ENCODE measurements around the gene RAP1GAP2. TPM values are rescaled to one million over a fixed set of nuclear protein-coding genes. Genes with fewer than 3 reads are reported as not detected.

The RAP1GAP2 gene
- total RNA-seq, 4 donors from 2014 or later = 0.85 to 2.4 (median 1.5) TPM

- peak overlapping the region; percentile 32 to 52 (median 40) for H3K4me3 ChIP-seq
- in situ Hi-C loops (cut with MboI; ENCODE audit: low sequenced_read_pairs in 4 of 4) (no loop called here), intact Hi-C loops (cut with DNase I; ENCODE audit: low total_unique reads) (loop anchor here (1.0 kb wide), 1 partner anchor 21 kb away; no protein-coding TSS in a partner anchor)
- ATAC-seq (peak; percentile 89 to 96), DNase-seq (peak; percentile 89 to 95)
- H3K9me3 ChIP-seq = no peaks in the 10 kb centered on the region
- TF ChIP-seq, protein P1, sequence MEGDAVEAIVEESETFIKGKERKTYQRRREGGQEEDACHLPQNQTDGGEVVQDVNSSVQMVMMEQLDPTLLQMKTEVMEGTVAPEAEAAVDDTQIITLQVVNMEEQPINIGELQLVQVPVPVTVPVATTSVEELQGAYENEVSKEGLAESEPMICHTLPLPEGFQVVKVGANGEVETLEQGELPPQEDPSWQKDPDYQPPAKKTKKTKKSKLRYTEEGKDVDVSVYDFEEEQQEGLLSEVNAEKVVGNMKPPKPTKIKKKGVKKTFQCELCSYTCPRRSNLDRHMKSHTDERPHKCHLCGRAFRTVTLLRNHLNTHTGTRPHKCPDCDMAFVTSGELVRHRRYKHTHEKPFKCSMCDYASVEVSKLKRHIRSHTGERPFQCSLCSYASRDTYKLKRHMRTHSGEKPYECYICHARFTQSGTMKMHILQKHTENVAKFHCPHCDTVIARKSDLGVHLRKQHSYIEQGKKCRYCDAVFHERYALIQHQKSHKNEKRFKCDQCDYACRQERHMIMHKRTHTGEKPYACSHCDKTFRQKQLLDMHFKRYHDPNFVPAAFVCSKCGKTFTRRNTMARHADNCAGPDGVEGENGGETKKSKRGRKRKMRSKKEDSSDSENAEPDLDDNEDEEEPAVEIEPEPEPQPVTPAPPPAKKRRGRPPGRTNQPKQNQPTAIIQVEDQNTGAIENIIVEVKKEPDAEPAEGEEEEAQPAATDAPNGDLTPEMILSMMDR (IDR thresholded peaks at IDR 0.05 in 4 of 5, conservative IDR thresholded peaks at IDR 0.05 in 1 of 5) = no peak
- TF ChIP-seq POLR2A (IDR thresholded peaks at IDR 0.05) = peak; percentile 32 to 40
- H3K36me3 ChIP-seq = no peaks in the 10 kb centered on the region
- H3K27ac ChIP-seq = peak overlapping the region; percentile 71 to 79 (median 75)
- H3K27me3 ChIP-seq = no peaks in the 10 kb centered on the region
- H3K4me1 ChIP-seq = peaks cover 18 to 20% of the 10 kb centered on the region in 2 donors
These were observed 208.0 kb downstream of the RAP1GAP2 start for GRCh38 chr17:3004150-3004801.

DNA sequence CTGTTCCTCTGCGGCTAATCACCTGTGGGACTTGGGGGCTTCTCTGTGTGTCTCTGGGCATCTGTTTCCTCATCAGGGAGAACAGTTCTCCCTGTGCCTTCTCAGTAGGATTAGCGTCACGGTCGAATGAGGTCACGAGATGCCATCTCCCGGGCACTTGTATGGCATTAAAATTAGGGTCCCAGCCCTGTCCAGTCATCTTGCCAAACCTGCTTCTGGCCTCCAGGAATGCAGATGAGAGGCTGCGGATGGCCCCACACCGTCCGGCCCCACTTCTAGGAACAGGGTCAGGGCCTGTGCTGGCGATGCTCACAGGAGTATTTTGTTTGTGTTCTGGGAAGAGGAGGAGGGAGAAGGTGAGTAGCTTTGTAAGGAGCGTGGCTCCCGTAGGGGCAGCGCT, 208.7 kb downstream of the RAP1GAP2 start:
- Histone ChIP-seq H3K4me3 (peak overlapping the region in 3 of 4 donors; percentile 38 to 52 (median 43)), H3K27ac (peak overlapping the region; percentile 71 to 79 (median 75)), H3K4me1 (peaks cover 18 to 20% of the 10 kb centered on the region in 2 donors), H3K36me3 (no peaks in the 10 kb centered on the region), H3K27me3 (no peaks in the 10 kb centered on the region), H3K9me3 (no peaks in the 10 kb centered on the region)
- DNase-seq (no peak), ATAC-seq (peak in 1 of 2 donors; percentile 39)
- in situ Hi-C loops (cut with MboI; ENCODE audit: low sequenced_read_pairs in 4 of 4) (no loop called here), intact Hi-C loops (cut with DNase I; ENCODE audit: low total_unique reads) (loop anchor here (1.0 kb wide), 1 partner anchor 22 kb away; no protein-coding TSS in a partner anchor)
- TF ChIP-seq, protein P1 (IDR thresholded peaks at IDR 0.05 in 4 of 5, conservative IDR thresholded peaks at IDR 0.05 in 1 of 5) = no peak
- no peak for TF ChIP-seq POLR2A (IDR thresholded peaks at IDR 0.05)

- ATAC-seq (no peak), DNase-seq (no peak)
- H3K4me3 ChIP-seq = no peak overlapping the region
- peaks cover 18 to 20% of the 10 kb centered on the region in 2 donors for H3K4me1 ChIP-seq
- in situ Hi-C loops (cut with MboI; ENCODE audit: low sequenced_read_pairs in 4 of 4) = no loop called here
- no peak overlapping the region for H3K27ac ChIP-seq
- H3K9me3 ChIP-seq = no peaks in the 10 kb centered on the region
- no peaks in the 10 kb centered on the region for H3K27me3 ChIP-seq
- H3K36me3 ChIP-seq = no peaks in the 10 kb centered on the region
- intact Hi-C loops (cut with DNase I; ENCODE audit: low total_unique reads) = no loop called here
- TF ChIP-seq, protein P1 (IDR thresholded peaks at IDR 0.05 in 4 of 5, conservative IDR thresholded peaks at IDR 0.05 in 1 of 5) = no peak
- TF ChIP-seq POLR2A (IDR thresholded peaks at IDR 0.05) = no peak
These were observed 209.5 kb downstream of the RAP1GAP2 start for GRCh38 chr17:3005696-3006095.

- Histone ChIP-seq H3K4me1 (peaks cover 18 to 20% of the 10 kb centered on the region in 2 donors), H3K27me3 (no peaks in the 10 kb centered on the region), H3K4me3 (no peak overlapping the region), H3K27ac (no peak overlapping the region), H3K9me3 (no peaks in the 10 kb centered on the region), H3K36me3 (no peaks in the 10 kb centered on the region)
- in situ Hi-C loops (cut with MboI; ENCODE audit: low sequenced_read_pairs in 4 of 4) = no loop called here
- intact Hi-C loops (cut with DNase I; ENCODE audit: low total_unique reads) = no loop called here
- TF ChIP-seq POLR2A (IDR thresholded peaks at IDR 0.05) = no peak
- TF ChIP-seq, protein P1 (IDR thresholded peaks at IDR 0.05 in 4 of 5, conservative IDR thresholded peaks at IDR 0.05 in 1 of 5) = no peak
- no peak for ATAC-seq
- no peak for DNase-seq
These were observed 210.6 kb downstream of the RAP1GAP2 start for GRCh38 chr17:3006801-3007200.

All from gastrocnemius medialis (tissue), 4 donors.